K562 (cell line): Measurements from ENCODE around the gene PCNX2. TPM values are rescaled to one million over a fixed set of nuclear protein-coding genes. Genes with fewer than 3 reads are reported as not detected.

ENCODE experiments used
- ATAC-seq: fragments of 200-7000 bp; cut with Tn5 transposase; 3 replicates; pipeline ENCODE4 v1.9.1; 2020; ENCODE audit warnings: moderate library complexity
- BruUV-seq: library from RNA; stranded (reverse); fragments of 400-500 nt; replicated peaks from 2 replicates; lab custom pipeline; 2021; lab: Mats Ljungman, UMichigan
- CTCF ChIA-PET: fragments of 300-600 bp; formaldehyde crosslinking; extraction: SDS; loops from one replicate; lab custom pipeline; 2021; ENCODE audit warnings: low intra/inter-chr PET ratio; lab: Yijun Ruan, JAX
- POLR2A ChIA-PET: fragments of 300-600, 350-650 bp; sonication (Branson Sonifier 250); formaldehyde crosslinking; extraction: SDS; loops from one replicate; lab custom pipeline; 2021; ENCODE audit warnings: antibody characterized with exemption, inconsistent platforms; lab: Yijun Ruan, JAX
- DNase-seq, 4 experiments: peaks; one replicate each; pipeline versions ENCODE4 v3.0.0 to v3.0.0-alpha.2; 2011 to 2018; ENCODE audit warnings: low spot score in 3 of 4, mixed read lengths in 3 of 4; ENCODE audit errors: extremely low read depth in 1 of 4
- FAIRE-seq: peaks from 2 replicates; lab custom pipeline; 2011; peaks lifted over from hg19 to GRCh38; lab: Jason Lieb, UNC
- H2AFZ ChIP-seq: 2 replicates; pipeline ENCODE4 v1.6.0; 2011; ENCODE audit warnings: low read depth, low read length, control low read depth, inconsistent platforms
- H3K27ac ChIP-seq: fragments of 200-600 bp; 3 replicates; pipeline ENCODE4 v1.8.0; 2011; ENCODE audit warnings: low read depth, mild to moderate bottlenecking, control low read depth, inconsistent platforms, low read length, moderate library complexity, mixed read lengths; ENCODE audit errors: extremely low read depth
- H3K27me3 ChIP-seq, 2 experiments: fragments of 300-600 bp in 1 of 2; 2 replicates in 1 of 2; 3 replicates in 1 of 2; pipeline versions ENCODE4 v1.6.0 to v1.8.0; 2011; ENCODE audit warnings: inconsistent platforms in 2 of 2, low read length in 2 of 2, mild to moderate bottlenecking in 1 of 2, mixed read lengths in 1 of 2, moderate library complexity in 1 of 2; ENCODE audit not compliant: control insufficient read depth in 2 of 2, insufficient read depth in 2 of 2
- H3K36me3 ChIP-seq: fragments of 300-600 bp; 3 replicates; pipeline ENCODE4 v1.8.0; 2011; ENCODE audit warnings: mild to moderate bottlenecking, low read length, inconsistent platforms; ENCODE audit not compliant: control insufficient read depth, insufficient read depth
- H3K4me1 ChIP-seq, 2 experiments: fragments of 200-600 bp in 1 of 2; replicated peaks in 1 of 2; 2 replicates in 1 of 2; 3 replicates in 1 of 2; pipeline versions ENCODE4 v1.5.1 to v1.8.0; 2011; ENCODE audit warnings: inconsistent platforms in 2 of 2, low read length in 2 of 2, mild to moderate bottlenecking in 1 of 2, mixed read lengths in 1 of 2, moderate library complexity in 1 of 2; ENCODE audit not compliant: control insufficient read depth in 2 of 2, insufficient read depth in 2 of 2
- H3K4me2 ChIP-seq: 2 replicates; pipeline ENCODE4 v1.6.1; 2011; ENCODE audit warnings: low read length, control low read depth, inconsistent platforms, mixed read lengths; ENCODE audit not compliant: insufficient read depth
- H3K4me3 ChIP-seq: fragments of 200-600 bp; sonication (generic), shearing (Covaris generic); 2 replicates; pipeline ENCODE4 v1.5.1; 2016; ENCODE audit warnings: control low read depth, inconsistent platforms
- H3K79me2 ChIP-seq: fragments of 200-600 bp; 3 replicates; pipeline ENCODE4 v1.8.0; 2011; ENCODE audit warnings: low read length, inconsistent platforms; ENCODE audit not compliant: control insufficient read depth, insufficient read depth
- H3K9ac ChIP-seq, 2 experiments: 2 replicates each; pipeline versions ENCODE4 v1.6.0 to v1.6.1; 2011; ENCODE audit warnings: low read depth in 2 of 2, low read length in 2 of 2, control low read depth in 1 of 2, inconsistent platforms in 1 of 2, mild to moderate bottlenecking in 1 of 2, mixed read lengths in 1 of 2; ENCODE audit not compliant: insufficient read depth in 1 of 2
- H3K9me1 ChIP-seq: one replicate; pipeline ENCODE4 v1.6.0; 2011; ENCODE audit warnings: inconsistent platforms, mild to moderate bottlenecking, low read length, moderate library complexity; ENCODE audit not compliant: control insufficient read depth, insufficient read depth
- H3K9me3 ChIP-seq: replicated peaks from 2 replicates; pipeline ENCODE4 v1.5.1; 2011; ENCODE audit warnings: low read depth, low read length, inconsistent platforms; ENCODE audit not compliant: control insufficient read depth, insufficient read depth
- H4K20me1 ChIP-seq: replicated peaks from 2 replicates; pipeline ENCODE4 v1.6.1; 2011; ENCODE audit warnings: low read length, inconsistent platforms, mixed read lengths; ENCODE audit not compliant: control insufficient read depth, insufficient read depth
- ESRRA ChIP-seq: fragments of 450-650 bp; IDR thresholded peaks from 2 replicates; pipeline ENCODE4 v1.6.1; 2014; ENCODE audit warnings: low read depth, mild to moderate bottlenecking, moderate library complexity, borderline replicate concordance
- GTF2F1 ChIP-seq: IDR thresholded peaks from 2 replicates; pipeline ENCODE4 v1.6.1; 2011; ENCODE audit warnings: low read depth, low read length, improper control_type of control experiment
- HMG20B ChIP-seq: fragments of 250-450 bp; sonication (Bioruptor Pico); IDR thresholded peaks from 2 replicates; pipeline ENCODE4 v1.5.0; 2021; ENCODE audit warnings: mild to moderate bottlenecking
- HMGXB4 ChIP-seq: sonication (generic); formaldehyde crosslinking; IDR thresholded peaks from 2 replicates; pipeline ENCODE4 v1.8.1; 2023; ENCODE audit warnings: mild to moderate bottlenecking, missing genetic modification reagents
- HOXB6 ChIP-seq: fragments of 250-450 bp; sonication (Bioruptor Pico); IDR thresholded peaks from 2 replicates; pipeline ENCODE4 v1.5.1; 2022; ENCODE audit warnings: mild to moderate bottlenecking, borderline replicate concordance
- MXD1 ChIP-seq: fragments of 250-450 bp; sonication (Bioruptor Pico); IDR thresholded peaks from 2 replicates; pipeline ENCODE4 v1.8.0; 2021; ENCODE audit warnings: borderline replicate concordance, mild to moderate bottlenecking, moderate library complexity; ENCODE audit not compliant: poor library complexity, severe bottlenecking
- NFXL1 ChIP-seq: fragments of 450-650 bp; formaldehyde crosslinking; IDR thresholded peaks from 2 replicates; pipeline ENCODE4 v1.4.0; 2021; ENCODE audit warnings: mild to moderate bottlenecking
- SAFB ChIP-seq: fragments of 200-400 bp; formaldehyde crosslinking; IDR thresholded peaks from 2 replicates; pipeline ENCODE4 v1.6.1; 2017; ENCODE audit warnings: low read depth, low read length, borderline replicate concordance
- SIRT6 ChIP-seq: IDR thresholded peaks from one replicate; pipeline ENCODE4 v1.6.1; 2012; ENCODE audit warnings: low read depth, mild to moderate bottlenecking, control low read depth, inconsistent platforms, low read length, moderate library complexity
- SIX5 ChIP-seq, 2 experiments: IDR thresholded peaks; 2 replicates each; pipeline ENCODE4 v1.6.1; 2011; ENCODE audit warnings: low read length in 2 of 2, borderline replicate concordance in 1 of 2, low read depth in 1 of 2, mild to moderate bottlenecking in 1 of 2, moderate library complexity in 1 of 2; ENCODE audit not compliant: insufficient read depth in 1 of 2
- TFAP4 ChIP-seq: sonication (generic); formaldehyde crosslinking; IDR thresholded peaks from 2 replicates; pipeline ENCODE4 v1.8.0; 2022; ENCODE audit warnings: missing genetic modification reagents, mild to moderate bottlenecking, moderate library complexity, borderline replicate concordance
- ZNF217 ChIP-seq: sonication (generic); formaldehyde crosslinking; IDR thresholded peaks from 2 replicates; pipeline ENCODE4 v1.8.0; 2022; ENCODE audit warnings: mild to moderate bottlenecking, missing genetic modification reagents
- ZNF347 ChIP-seq: fragments of 450-650 bp; formaldehyde crosslinking; IDR thresholded peaks from 2 replicates; pipeline ENCODE4 v1.4.0; 2020; ENCODE audit warnings: low read depth, mild to moderate bottlenecking, moderate library complexity
- ZNF75A ChIP-seq: fragments of 450-650 bp; formaldehyde crosslinking; IDR thresholded peaks from 2 replicates; pipeline ENCODE4 v1.4.0; 2020; ENCODE audit warnings: mild to moderate bottlenecking
- in situ Hi-C: fragments of 300-500 bp; cut with MboI; formaldehyde crosslinking; loops from 4 replicates; pipeline ENCODE4 v1.15.0; 2018; ENCODE audit warnings: inconsistent platforms, mixed read lengths
- intact Hi-C: fragments of 100-400 bp; cut with micrococcal nuclease; formaldehyde crosslinking; loops from 2 replicates; pipeline ENCODE4 v1.14.2; 2022
- polyA plus RNA-seq, 8 experiments: library from polyadenylated mRNA; depleted of rRNA in 4 of 8; stranded (reverse) in 5 of 8; unstranded in 3 of 8; fragments of >200 nt; fragmentation: Nextera tagmentation in 2 of 8; fragmentation: Illumina TruSeq in 1 of 8; extraction: Ambion mirVana in 2 of 8; extraction: Trizol in 1 of 8; gene quantifications; 2 replicates each; pipeline versions ENCODE4 v1.2.1 to v1.2.3, GENCODE V29; 2011 to 2014; ENCODE audit warnings: inconsistent platforms in 1 of 8, missing spikeins in 1 of 8
- total RNA-seq, 7 experiments: library from RNA; depleted of rRNA in 6 of 7; stranded (reverse); fragments of >200 nt in 6 of 7; fragmentation: Illumina TruSeq in 2 of 7; extraction: Trizol in 2 of 7; gene quantifications; 2 replicates each; pipeline versions ENCODE4 v1.2.1 to v1.2.3, GENCODE V29; 2011 to 2021; ENCODE audit warnings: low replicate concordance in 1 of 7

Gene PCNX2
- total and polyA plus RNA-seq, 9 of the 15 experiments (the other 6 are each of a cell fraction or from before 2014, with no cell fraction given), result 0.07 to 0.33 TPM; not detected in 7

GRCh38 chr1:233038581-233038980 is 256.9 kb downstream of the PCNX2 start (continued):
- TF ChIP-seq MXD1 (CRISPR knock-in tag) (no peak), HMG20B (CRISPR knock-in tag) (no peak), NFXL1 (no peak), HMGXB4 (CRISPR knock-in tag) (no peak)

- POLR2A ChIA-PET, result no interaction called here
- H3K9ac ChIP-seq, result no peak overlapping the region
- H3K27me3 ChIP-seq, result no peaks in the 10 kb centered on the region; a peak in 1 of 5 replicates
- no peak overlapping the region for H2AFZ ChIP-seq
- no peaks in the 10 kb centered on the region for H3K9me1 ChIP-seq
- FAIRE-seq, result no peak
- H3K79me2 ChIP-seq, result no peaks in the 10 kb centered on the region
- in situ Hi-C loops (no loop called here), intact Hi-C loops (no loop called here)
- H3K4me1 ChIP-seq, result no peaks in the 10 kb centered on the region
- no peak overlapping the region for H3K27ac ChIP-seq
- BruUV-seq, result no TSS peak
- CTCF ChIA-PET, result no interaction called here
- H3K4me3 ChIP-seq, result no peak overlapping the region
- H3K4me2 ChIP-seq, result no peak overlapping the region
- H3K36me3 ChIP-seq, result no peaks in the 10 kb centered on the region
- H4K20me1 ChIP-seq, result no peaks in the 10 kb centered on the region
- ATAC-seq, result no peak
- DNase-seq, result no peak
- H3K9me3 ChIP-seq, result no peaks in the 10 kb centered on the region
- TF ChIP-seq GTF2F1, result no peak
- TF ChIP-seq SIRT6, result no peak
- TF ChIP-seq ESRRA, result no peak
- no peak for TF ChIP-seq ZNF347 (CRISPR knock-in tag)
- TF ChIP-seq ZNF75A (CRISPR knock-in tag), result no peak
- no peak for TF ChIP-seq HOXB6 (CRISPR knock-in tag)
- TF ChIP-seq SAFB, result no peak
- TF ChIP-seq NFXL1, result no peak
- TF ChIP-seq SIX5 (IDR thresholded peaks at IDR 0.05; ENCODE audit: borderline replicate concordance in 1 of 2, insufficient read depth in 1 of 2, low read depth in 1 of 2, low read length in 2 of 2), result no peak
- TF ChIP-seq ZNF217 (CRISPR knock-in tag), result no peak
- TF ChIP-seq TFAP4 (CRISPR knock-in tag), result no peak
Observed at GRCh38 chr1:233037843-233038242, 257.7 kb downstream of the PCNX2 start.
